ENCODE results near the gene CCR9. TPM values are rescaled to one million over a fixed set of nuclear protein-coding genes. Genes with fewer than 3 reads are reported as not detected.

Gene CCR9
- polyA plus RNA-seq, 1 donor from 2014 or later = not detected

DNA sequence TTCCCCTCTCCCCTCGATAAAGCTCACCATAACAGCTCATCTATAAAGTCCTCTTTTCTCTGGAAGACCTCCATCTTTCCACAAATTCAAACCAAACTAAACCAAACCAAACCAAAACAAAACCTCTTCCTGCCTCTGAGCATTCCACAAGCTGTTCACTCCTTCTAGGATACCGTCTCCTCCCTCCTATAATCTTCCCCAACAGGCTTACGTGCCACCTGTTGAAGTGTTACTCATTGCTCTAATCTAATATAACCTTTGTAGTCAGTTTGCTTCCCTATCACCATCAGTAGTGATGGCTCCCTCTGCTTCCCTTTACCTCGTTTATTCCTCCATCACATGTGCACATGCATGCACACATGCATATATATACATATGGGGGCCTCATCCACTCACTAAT, 12.7 kb upstream of the CCR9 start:
- Histone ChIP-seq H3K36me3 (ENCODE audit: insufficient read depth, low read length) (no peaks in the 10 kb centered on the region), H3K9me3 (ENCODE audit: low read length) (no peaks in the 10 kb centered on the region), H4K20me1 (ENCODE audit: insufficient read depth) (no peaks in the 10 kb centered on the region), H3K79me2 (replicated peaks; ENCODE audit: insufficient read depth, low read length) (no peaks in the 10 kb centered on the region), H2AFZ (ENCODE audit: low read depth, low read length) (no peak overlapping the region), H3K9me2 (ENCODE audit: insufficient read depth, low read length) (no peaks in the 10 kb centered on the region), H3K9ac (ENCODE audit: low read length) (no peak overlapping the region), H3K4me3 (ENCODE audit: low read length) (no peak overlapping the region), H3K27me3 (ENCODE audit: insufficient read depth, low read depth, low read length) (no peaks in the 10 kb centered on the region), H3K27ac (ENCODE audit: low read length) (no peak overlapping the region), H3K4me2 (ENCODE audit: low read length) (no peak overlapping the region), H3F3A (ENCODE audit: insufficient read depth, low read length, poor library complexity, severe bottlenecking) (no peaks in the 10 kb centered on the region)
- TF ChIP-seq, protein P1, sequence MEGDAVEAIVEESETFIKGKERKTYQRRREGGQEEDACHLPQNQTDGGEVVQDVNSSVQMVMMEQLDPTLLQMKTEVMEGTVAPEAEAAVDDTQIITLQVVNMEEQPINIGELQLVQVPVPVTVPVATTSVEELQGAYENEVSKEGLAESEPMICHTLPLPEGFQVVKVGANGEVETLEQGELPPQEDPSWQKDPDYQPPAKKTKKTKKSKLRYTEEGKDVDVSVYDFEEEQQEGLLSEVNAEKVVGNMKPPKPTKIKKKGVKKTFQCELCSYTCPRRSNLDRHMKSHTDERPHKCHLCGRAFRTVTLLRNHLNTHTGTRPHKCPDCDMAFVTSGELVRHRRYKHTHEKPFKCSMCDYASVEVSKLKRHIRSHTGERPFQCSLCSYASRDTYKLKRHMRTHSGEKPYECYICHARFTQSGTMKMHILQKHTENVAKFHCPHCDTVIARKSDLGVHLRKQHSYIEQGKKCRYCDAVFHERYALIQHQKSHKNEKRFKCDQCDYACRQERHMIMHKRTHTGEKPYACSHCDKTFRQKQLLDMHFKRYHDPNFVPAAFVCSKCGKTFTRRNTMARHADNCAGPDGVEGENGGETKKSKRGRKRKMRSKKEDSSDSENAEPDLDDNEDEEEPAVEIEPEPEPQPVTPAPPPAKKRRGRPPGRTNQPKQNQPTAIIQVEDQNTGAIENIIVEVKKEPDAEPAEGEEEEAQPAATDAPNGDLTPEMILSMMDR (IDR thresholded peaks at IDR 0.05; ENCODE audit: poor library complexity, severe bottlenecking) = no peak
- TF ChIP-seq EZH2 (IDR thresholded peaks at IDR 0.05; ENCODE audit: borderline replicate concordance, insufficient read depth, low read length, poor library complexity, severe bottlenecking) (no peak), RAD21 (conservative IDR thresholded peaks at IDR 0.05) (no peak)

DNA sequence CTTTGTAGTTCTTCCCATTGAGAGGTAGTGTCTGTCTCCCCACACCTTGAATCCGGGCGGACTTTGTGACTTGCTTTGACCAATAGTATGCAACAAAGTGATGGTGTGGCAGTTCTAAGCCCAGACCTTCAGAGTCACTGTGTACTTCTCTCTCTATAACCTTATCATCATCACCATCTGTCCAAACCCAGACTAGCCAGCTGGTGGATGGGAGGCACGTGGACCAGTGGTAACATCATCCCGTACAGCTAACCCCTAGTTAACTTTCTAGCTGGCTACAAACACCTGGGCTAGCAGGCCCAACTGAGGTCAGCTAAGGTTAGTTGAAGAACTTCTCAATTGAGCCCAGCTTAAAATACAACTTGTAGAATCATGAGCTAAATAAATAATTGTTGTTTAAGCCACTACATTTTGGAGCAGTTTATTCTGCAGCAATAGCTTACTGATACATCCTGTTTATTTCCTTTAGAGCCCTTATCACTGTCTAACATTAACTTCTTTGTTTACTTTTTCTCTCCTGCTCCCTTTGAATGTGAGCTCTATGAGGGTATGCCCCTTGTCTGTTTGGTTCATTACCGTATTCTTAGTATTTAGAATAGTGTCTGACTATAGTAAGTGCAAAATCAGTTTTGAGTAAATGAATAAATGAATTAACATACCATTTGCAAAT, 11.5 kb upstream of the CCR9 start:
- H3K79me2 ChIP-seq (replicated peaks; ENCODE audit: insufficient read depth, low read length) = no peaks in the 10 kb centered on the region
- no peaks in the 10 kb centered on the region for H3K9me3 ChIP-seq (ENCODE audit: low read length)
- no peak overlapping the region for H3K9ac ChIP-seq (ENCODE audit: low read length)
- H3K27ac ChIP-seq (ENCODE audit: low read length) = no peak overlapping the region
- no peak overlapping the region for H3K4me3 ChIP-seq (ENCODE audit: low read length)
- no peaks in the 10 kb centered on the region for H3F3A ChIP-seq (ENCODE audit: insufficient read depth, low read length, poor library complexity, severe bottlenecking)
- no peaks in the 10 kb centered on the region for H3K36me3 ChIP-seq (ENCODE audit: insufficient read depth, low read length)
- no peaks in the 10 kb centered on the region for H3K27me3 ChIP-seq (ENCODE audit: insufficient read depth, low read depth, low read length)
- H2AFZ ChIP-seq (ENCODE audit: low read depth, low read length) = no peak overlapping the region
- TF ChIP-seq EZH2 (IDR thresholded peaks at IDR 0.05; ENCODE audit: borderline replicate concordance, insufficient read depth, low read length, poor library complexity, severe bottlenecking) = no peak
- no peaks in the 10 kb centered on the region for H4K20me1 ChIP-seq (ENCODE audit: insufficient read depth)
- no peaks in the 10 kb centered on the region for H3K9me2 ChIP-seq (ENCODE audit: insufficient read depth, low read length)
- H3K4me2 ChIP-seq (ENCODE audit: low read length) = no peak overlapping the region

DNA sequence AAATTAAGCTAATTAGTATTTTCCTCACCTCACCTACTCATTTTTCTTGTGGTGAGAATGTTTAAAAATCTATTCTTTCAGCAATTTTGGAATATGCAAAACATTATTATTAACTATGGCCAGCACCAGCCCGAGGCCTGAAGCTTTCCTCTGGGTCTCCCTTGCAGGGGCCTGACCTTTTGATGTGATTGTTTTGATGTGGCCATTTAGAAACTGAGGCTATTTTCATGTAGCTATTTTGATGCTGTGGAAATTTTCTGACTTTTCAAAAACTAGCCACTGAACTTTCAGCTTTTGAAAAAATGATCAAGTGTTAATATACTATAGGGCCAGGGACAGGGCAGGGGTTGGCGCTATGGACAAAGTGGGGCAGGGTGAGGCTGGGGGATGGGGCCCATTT, 8.2 kb upstream of the CCR9 start:
- H3K36me3 ChIP-seq (ENCODE audit: insufficient read depth, low read length) = no peaks in the 10 kb centered on the region
- no peaks in the 10 kb centered on the region for H3K9me2 ChIP-seq (ENCODE audit: insufficient read depth, low read length)
- no peaks in the 10 kb centered on the region for H4K20me1 ChIP-seq (ENCODE audit: insufficient read depth)
- H3K27me3 ChIP-seq (ENCODE audit: insufficient read depth, low read depth, low read length) = no peaks in the 10 kb centered on the region
- TF ChIP-seq, protein P1 (IDR thresholded peaks at IDR 0.05; ENCODE audit: poor library complexity, severe bottlenecking) = no peak
- no peak for TF ChIP-seq POLR2AphosphoS5 (IDR thresholded peaks at IDR 0.05)
- TF ChIP-seq, protein P2, sequence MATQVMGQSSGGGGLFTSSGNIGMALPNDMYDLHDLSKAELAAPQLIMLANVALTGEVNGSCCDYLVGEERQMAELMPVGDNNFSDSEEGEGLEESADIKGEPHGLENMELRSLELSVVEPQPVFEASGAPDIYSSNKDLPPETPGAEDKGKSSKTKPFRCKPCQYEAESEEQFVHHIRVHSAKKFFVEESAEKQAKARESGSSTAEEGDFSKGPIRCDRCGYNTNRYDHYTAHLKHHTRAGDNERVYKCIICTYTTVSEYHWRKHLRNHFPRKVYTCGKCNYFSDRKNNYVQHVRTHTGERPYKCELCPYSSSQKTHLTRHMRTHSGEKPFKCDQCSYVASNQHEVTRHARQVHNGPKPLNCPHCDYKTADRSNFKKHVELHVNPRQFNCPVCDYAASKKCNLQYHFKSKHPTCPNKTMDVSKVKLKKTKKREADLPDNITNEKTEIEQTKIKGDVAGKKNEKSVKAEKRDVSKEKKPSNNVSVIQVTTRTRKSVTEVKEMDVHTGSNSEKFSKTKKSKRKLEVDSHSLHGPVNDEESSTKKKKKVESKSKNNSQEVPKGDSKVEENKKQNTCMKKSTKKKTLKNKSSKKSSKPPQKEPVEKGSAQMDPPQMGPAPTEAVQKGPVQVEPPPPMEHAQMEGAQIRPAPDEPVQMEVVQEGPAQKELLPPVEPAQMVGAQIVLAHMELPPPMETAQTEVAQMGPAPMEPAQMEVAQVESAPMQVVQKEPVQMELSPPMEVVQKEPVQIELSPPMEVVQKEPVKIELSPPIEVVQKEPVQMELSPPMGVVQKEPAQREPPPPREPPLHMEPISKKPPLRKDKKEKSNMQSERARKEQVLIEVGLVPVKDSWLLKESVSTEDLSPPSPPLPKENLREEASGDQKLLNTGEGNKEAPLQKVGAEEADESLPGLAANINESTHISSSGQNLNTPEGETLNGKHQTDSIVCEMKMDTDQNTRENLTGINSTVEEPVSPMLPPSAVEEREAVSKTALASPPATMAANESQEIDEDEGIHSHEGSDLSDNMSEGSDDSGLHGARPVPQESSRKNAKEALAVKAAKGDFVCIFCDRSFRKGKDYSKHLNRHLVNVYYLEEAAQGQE (IDR thresholded peaks at IDR 0.05; ENCODE audit: borderline replicate concordance) = no peak
- TF ChIP-seq SMC3 (conservative IDR thresholded peaks at IDR 0.05; ENCODE audit: poor library complexity) = no peak
- no peak for TF ChIP-seq EP300 (conservative IDR thresholded peaks at IDR 0.05; ENCODE audit: poor library complexity, severe bottlenecking)
- TF ChIP-seq EZH2 (IDR thresholded peaks at IDR 0.05; ENCODE audit: borderline replicate concordance, insufficient read depth, low read length, poor library complexity, severe bottlenecking) = no peak
- no peak for TF ChIP-seq RAD21 (conservative IDR thresholded peaks at IDR 0.05)
- TF ChIP-seq TAF1 (IDR thresholded peaks at IDR 0.05; ENCODE audit: low read depth) = no peak
- H3K27ac ChIP-seq (ENCODE audit: low read length) = no peak overlapping the region
- H3F3A ChIP-seq (ENCODE audit: insufficient read depth, low read length, poor library complexity, severe bottlenecking) = no peaks in the 10 kb centered on the region
- H3K9ac ChIP-seq (ENCODE audit: low read length) = no peak overlapping the region
- no peak overlapping the region for H2AFZ ChIP-seq (ENCODE audit: low read depth, low read length)
- no peaks in the 10 kb centered on the region for H3K9me3 ChIP-seq (ENCODE audit: low read length)
- no peak overlapping the region for H3K4me2 ChIP-seq (ENCODE audit: low read length)
- H3K79me2 ChIP-seq (replicated peaks; ENCODE audit: insufficient read depth, low read length) = no peaks in the 10 kb centered on the region
- H3K4me3 ChIP-seq (ENCODE audit: low read length) = no peak overlapping the region
